Naive B cell (primary cell): Measurements from ENCODE around the gene AKAP13. TPM values are rescaled to one million over a fixed set of nuclear protein-coding genes. Genes with fewer than 3 reads are reported as not detected.

Experiments
- ATAC-seq, 2 donors: fragments of 150-1000 bp; cut with Tn5 transposase; 2 replicates each; pipeline ENCODE4 v1.10.0; 2021; ENCODE audit warnings: low read depth in 2 of 2, mild to moderate bottlenecking in 2 of 2, moderate library complexity in 2 of 2
- DNase-seq: peaks from one replicate; pipeline ENCODE4 v3.0.0; 2022
- H3K27ac Mint-ChIP-seq, 6 donors: one replicate each; pipeline ENCODE4 v1.8.0; 2020 to 2022; ENCODE audit warnings: mild to moderate bottlenecking in 6 of 6, mixed read lengths in 6 of 6, moderate library complexity in 5 of 6, inconsistent platforms in 2 of 6
- H3K27me3 Mint-ChIP-seq, 3 donors: one replicate each; pipeline ENCODE4 v1.8.0; 2021 to 2022; ENCODE audit warnings: mixed read lengths in 3 of 3, mild to moderate bottlenecking in 1 of 3
- H3K36me3 Mint-ChIP-seq, 2 donors: one replicate each; pipeline ENCODE4 v1.8.0; 2020 to 2022; ENCODE audit warnings: mixed read lengths in 2 of 2, inconsistent platforms in 1 of 2, mild to moderate bottlenecking in 1 of 2
- H3K4me1 Mint-ChIP-seq, 3 donors: one replicate each; pipeline ENCODE4 v1.8.0; 2020 to 2022; ENCODE audit warnings: mixed read lengths in 3 of 3, inconsistent platforms in 1 of 3, mild to moderate bottlenecking in 1 of 3, moderate library complexity in 1 of 3
- H3K4me3 Mint-ChIP-seq, 8 donors: one replicate each; pipeline ENCODE4 v1.8.0; 2020 to 2022; ENCODE audit warnings: mild to moderate bottlenecking in 8 of 8, mixed read lengths in 8 of 8, moderate library complexity in 8 of 8, inconsistent platforms in 2 of 8
- H3K9me3 Mint-ChIP-seq, 7 donors: one replicate each; pipeline ENCODE4 v1.8.0; 2020 to 2022; ENCODE audit warnings: mixed read lengths in 7 of 7, mild to moderate bottlenecking in 5 of 7, inconsistent platforms in 2 of 7, moderate library complexity in 1 of 7
- polyA plus RNA-seq, 6 donors: library from polyadenylated mRNA; unstranded; fragments of 300-500 nt; fragmentation: Illumina TruSeq; gene quantifications; one replicate each; pipeline ENCODE4 v1.2.3, GENCODE V29; 2021; ENCODE audit warnings: low read depth in 6 of 6

AKAP13 gene
- polyA plus RNA-seq, 6 donors from 2014 or later, result 63.4 to 185 (median 122) TPM

DNA sequence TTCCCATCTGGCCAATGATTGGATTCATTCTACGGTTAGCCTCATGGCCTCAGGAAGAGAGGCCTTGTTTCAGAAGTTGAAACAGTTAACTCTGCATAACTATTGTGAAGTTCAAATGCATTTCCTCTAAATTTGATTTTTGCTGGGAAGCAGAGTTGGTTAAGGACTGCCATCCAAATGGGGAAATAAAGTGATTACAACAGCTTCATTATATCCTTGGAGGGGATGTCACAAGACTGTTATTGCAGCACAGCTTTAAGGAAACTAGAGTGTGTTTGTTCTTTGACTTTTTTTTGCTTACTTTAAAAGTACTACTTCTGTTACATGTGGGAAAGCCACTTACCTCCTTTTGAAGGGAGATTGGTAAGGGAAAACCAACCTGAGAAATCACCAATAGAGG, 164.8 kb downstream of the AKAP13 start:
- Mint-ChIP-seq H3K4me3 (no peak overlapping the region), H3K27me3 (no peaks in the 10 kb centered on the region), H3K4me1 (peaks cover 51 to 61% (median 61%) of the 10 kb centered on the region in 3 donors), H3K36me3 (peaks cover 6 to 28% of the 10 kb centered on the region in 2 donors), H3K9me3 (no peaks in the 10 kb centered on the region), H3K27ac (peak overlapping the region in 3 of 6 donors; percentile 12 to 66 (median 38))
- DNase-seq, result no peak
- no peak for ATAC-seq

DNA sequence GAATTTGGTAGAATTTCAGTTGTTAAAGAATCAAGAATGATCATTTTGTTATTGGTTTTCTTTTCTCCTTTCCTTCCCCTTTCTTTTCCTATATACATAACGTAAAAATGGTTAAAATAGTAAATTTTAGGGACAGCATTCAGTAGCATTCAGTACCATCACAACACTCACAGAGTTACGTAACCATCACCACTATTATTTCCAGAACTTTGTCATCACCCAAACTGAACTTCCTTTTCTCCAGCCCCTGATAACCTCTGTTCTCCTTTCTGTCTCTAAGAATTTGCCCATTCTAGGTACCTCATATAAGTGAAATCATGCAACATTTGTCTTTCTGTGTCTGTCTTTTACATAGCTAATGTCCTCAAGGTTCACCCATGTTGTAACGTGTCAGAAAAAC, 165.3 kb downstream of the AKAP13 start:
- H3K27ac Mint-ChIP-seq, result peak overlapping the region in 5 of 6 donors; percentile 12 to 81 (median 31)
- H3K27me3 Mint-ChIP-seq, result no peaks in the 10 kb centered on the region
- no peak for DNase-seq
- H3K4me3 Mint-ChIP-seq, result no peak overlapping the region
- no peaks in the 10 kb centered on the region for H3K9me3 Mint-ChIP-seq
- peaks cover 45 to 56% (median 56%) of the 10 kb centered on the region in 3 donors for H3K4me1 Mint-ChIP-seq
- no peak for ATAC-seq
- peaks cover 6 to 28% of the 10 kb centered on the region in 2 donors for H3K36me3 Mint-ChIP-seq

DNA sequence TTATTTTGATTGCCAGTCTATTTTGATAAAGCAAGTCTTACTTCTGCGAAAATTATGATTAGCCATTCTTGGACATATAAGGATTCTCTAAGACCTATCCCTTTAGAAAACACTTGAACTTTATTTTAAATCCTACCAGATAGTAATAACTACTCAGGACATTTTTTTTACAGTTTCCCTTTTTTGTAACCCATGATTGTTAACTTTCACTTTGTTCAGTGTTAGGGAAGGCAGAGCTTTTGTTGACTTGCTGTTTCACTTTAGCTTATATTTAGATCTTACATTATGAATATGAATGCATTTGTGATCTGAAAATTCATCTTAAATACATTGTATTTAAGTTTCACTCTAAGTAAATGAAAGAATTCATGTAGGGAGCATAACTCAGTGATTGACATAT, 167.0 kb downstream of the AKAP13 start:
- ATAC-seq (no peak), DNase-seq (no peak)
- Mint-ChIP-seq H3K4me3 (no peak overlapping the region), H3K27ac (peak overlapping the region in 5 of 6 donors; percentile 24 to 86 (median 46)), H3K36me3 (peaks cover 6 to 28% of the 10 kb centered on the region in 2 donors), H3K9me3 (no peaks in the 10 kb centered on the region), H3K4me1 (peaks cover 29 to 39% (median 39%) of the 10 kb centered on the region in 3 donors), H3K27me3 (no peaks in the 10 kb centered on the region)

DNA sequence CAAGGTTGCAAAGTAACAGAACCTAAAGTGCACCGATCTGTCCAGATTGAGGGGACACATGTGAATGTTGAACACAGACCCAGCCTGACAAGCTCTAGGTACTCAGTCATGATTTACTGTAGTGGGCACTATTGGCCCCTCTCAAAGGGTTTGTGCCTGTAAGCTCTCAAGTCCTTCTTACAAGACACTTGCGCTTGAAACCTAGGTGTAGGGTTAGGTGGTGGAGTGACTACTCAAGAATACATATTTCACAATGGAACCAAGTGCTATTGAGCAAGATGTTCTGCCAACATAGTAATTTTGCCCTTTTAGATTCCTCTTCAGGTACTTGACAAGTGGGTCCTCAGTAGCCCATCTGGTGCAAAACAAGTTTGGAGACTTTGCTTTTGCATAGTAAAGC, 169.9 kb downstream of the AKAP13 start:
- Mint-ChIP-seq H3K4me3 (no peak overlapping the region), H3K27me3 (no peaks in the 10 kb centered on the region), H3K9me3 (no peaks in the 10 kb centered on the region), H3K4me1 (peaks cover 18 to 31% (median 27%) of the 10 kb centered on the region in 3 donors), H3K27ac (no peak overlapping the region), H3K36me3 (peaks cover 6 to 11% of the 10 kb centered on the region in 2 donors)
- DNase-seq (no peak), ATAC-seq (no peak)

DNA sequence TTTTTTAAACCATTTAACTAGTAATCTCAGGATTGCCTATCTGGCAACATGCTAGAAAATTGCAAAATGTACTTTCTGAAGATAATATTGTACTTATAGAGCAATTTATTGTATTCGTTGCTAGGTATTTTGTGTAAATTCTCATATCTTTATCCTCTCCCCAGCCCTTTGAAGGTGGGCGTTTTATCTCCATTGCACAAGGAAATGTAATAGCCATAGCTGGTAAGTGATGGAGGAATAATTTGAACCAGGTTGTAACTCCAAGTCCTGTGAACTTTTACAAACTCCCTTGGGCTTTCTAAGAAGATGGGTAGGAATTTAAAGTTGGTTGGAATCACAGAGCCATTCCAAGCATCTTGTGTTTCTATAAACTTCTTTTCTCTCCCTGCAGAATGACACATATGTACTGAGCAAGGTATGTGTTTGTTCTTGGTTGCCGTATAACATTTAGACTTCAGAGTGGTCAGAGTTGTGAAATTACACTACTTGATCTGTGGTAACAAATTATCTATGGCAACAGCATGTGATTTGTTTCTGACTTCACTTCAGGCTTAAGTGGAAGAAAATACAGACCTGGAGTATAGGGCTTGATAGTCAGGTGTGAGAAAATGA, 170.9 kb downstream of the AKAP13 start:
- H3K27ac Mint-ChIP-seq, result no peak overlapping the region
- no peaks in the 10 kb centered on the region for H3K9me3 Mint-ChIP-seq
- H3K27me3 Mint-ChIP-seq, result no peaks in the 10 kb centered on the region
- peaks cover 4% of the 10 kb centered on the region in 2 donors for H3K36me3 Mint-ChIP-seq
- peaks cover 21 to 39% (median 29%) of the 10 kb centered on the region in 3 donors for H3K4me1 Mint-ChIP-seq
- DNase-seq (no peak), ATAC-seq (no peak)
- no peak overlapping the region for H3K4me3 Mint-ChIP-seq

DNA sequence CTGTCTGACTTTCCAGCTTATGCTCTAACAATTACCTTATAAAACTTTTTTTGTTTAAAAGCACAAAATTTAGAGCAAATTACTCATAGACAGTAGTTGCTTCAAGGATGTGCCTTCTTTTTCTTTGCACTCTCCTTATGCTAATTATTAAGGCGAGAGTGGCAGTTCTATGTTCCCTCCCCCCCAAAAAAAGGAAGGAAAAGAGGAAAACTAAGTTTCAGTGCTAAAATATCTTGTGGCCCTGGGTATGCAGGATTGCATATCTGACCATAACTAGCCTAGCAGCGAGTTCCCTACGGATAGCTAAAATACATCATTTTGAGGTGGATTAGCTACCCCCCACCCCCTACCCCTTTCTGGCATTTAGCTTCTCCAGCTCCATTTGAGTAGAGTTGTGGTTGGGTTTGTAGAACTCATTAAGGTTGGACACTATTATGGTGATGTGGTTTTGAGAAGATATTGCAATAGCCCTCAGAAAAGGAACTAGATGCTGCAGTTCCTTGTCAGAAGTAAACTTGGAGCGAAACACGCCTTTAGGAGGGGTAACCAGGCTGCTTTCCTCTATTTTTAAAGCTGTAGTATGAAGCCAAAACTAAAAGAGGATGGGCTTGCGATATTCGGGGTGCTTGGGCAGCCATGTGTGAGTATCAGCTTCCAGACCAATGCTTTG, 174.6 kb downstream of the AKAP13 start:
- Mint-ChIP-seq H3K4me1 (peaks cover 15 to 26% (median 19%) of the 10 kb centered on the region in 3 donors), H3K27me3 (no peaks in the 10 kb centered on the region), H3K36me3 (peaks cover 0 to 12% of the 10 kb centered on the region in 2 donors), H3K9me3 (no peaks in the 10 kb centered on the region), H3K27ac (peak overlapping the region in 5 of 6 donors; percentile 18 to 77 (median 34)), H3K4me3 (peak overlapping the region in 6 of 8 donors; percentile 15 to 50 (median 26))
- DNase-seq (no peak), ATAC-seq (peak; percentile 69 to 75)

DNA sequence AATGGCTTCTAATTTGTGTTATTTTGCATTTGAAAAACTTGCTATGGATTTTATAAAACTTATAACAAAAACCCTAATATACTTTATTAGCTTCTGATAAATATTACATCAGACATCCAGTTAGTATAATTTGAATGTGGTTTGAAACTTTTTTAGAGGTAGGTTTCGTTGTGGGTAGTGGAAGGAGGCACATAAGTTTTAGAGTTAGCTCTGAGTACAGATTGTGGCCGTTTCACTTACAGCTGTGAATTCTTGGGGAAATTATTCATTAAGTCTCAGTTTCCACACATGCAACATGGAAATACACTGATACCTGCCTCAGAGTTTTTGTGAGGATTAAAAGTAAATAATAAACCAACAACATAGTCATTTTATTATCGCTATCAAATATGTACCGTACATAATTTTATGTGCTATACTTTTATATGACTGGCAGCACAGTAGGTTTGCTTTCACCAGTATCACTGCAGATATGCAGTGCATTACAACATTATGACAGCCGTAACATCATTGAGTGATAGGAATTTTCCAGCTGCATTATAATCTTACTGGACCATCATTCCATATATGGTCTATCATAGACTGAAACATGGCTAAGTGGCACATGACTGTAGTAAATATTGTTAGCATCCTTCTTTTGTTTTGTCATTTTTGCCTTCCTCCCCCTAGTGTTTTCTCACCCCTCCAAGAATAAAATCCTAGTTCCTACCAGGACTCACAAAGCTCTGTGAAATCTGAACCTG, 175.6 kb downstream of the AKAP13 start:
- ATAC-seq (no peak), DNase-seq (no peak)
- no peaks in the 10 kb centered on the region for H3K9me3 Mint-ChIP-seq
- H3K27ac Mint-ChIP-seq, result peak overlapping the region in 3 of 6 donors; percentile 6 to 83 (median 34)
- H3K27me3 Mint-ChIP-seq, result no peaks in the 10 kb centered on the region
- H3K36me3 Mint-ChIP-seq, result peaks cover 0 to 12% of the 10 kb centered on the region in 2 donors
- peak overlapping the region in 1 of 8 donors; percentile 48 for H3K4me3 Mint-ChIP-seq
- H3K4me1 Mint-ChIP-seq, result peaks cover 15 to 26% (median 19%) of the 10 kb centered on the region in 3 donors

DNA sequence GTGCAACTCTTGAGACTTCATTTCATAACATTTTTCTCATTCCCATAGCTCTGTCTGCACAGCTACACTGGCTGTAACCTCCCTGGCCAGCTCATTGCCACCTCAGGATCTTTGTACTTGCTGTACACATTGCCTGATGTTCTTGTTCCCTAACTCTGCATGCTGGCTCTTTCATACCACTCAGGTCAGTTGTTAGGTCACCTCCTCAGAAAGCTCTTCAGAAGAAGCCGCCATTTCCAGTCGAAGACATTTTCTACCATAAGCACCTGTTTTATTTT, 176.2 kb downstream of the AKAP13 start:
- Mint-ChIP-seq H3K27me3 (no peaks in the 10 kb centered on the region), H3K4me3 (peak overlapping the region in 1 of 8 donors; percentile 69), H3K36me3 (peaks cover 0 to 12% of the 10 kb centered on the region in 2 donors), H3K9me3 (no peaks in the 10 kb centered on the region), H3K27ac (peak overlapping the region in 2 of 6 donors; percentile 6 to 83), H3K4me1 (peaks cover 15 to 26% (median 19%) of the 10 kb centered on the region in 3 donors)
- ATAC-seq (no peak), DNase-seq (no peak)

DNA sequence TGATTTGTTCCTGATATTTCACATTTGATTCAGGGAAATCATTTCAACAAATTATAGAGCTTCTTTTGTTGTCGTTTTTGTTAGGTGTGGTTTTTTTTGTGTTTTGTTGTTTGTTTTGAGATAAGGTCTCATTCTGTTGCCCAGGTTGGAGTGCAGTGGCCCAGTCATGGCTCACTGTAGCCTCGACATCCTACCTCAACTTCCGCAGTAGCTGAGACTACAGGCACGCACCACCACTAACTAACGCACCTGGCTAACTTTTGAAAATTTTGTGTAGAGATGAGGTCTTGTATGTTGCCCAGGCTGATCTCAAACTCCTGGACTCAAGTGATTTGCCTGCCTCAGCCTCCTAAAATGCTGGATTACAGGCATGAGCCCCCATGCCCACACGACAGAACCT, 177.0 kb downstream of the AKAP13 start:
- Mint-ChIP-seq H3K4me1 (peaks cover 15 to 26% (median 19%) of the 10 kb centered on the region in 3 donors), H3K27ac (peak overlapping the region in 3 of 6 donors; percentile 25 to 79 (median 49)), H3K27me3 (no peaks in the 10 kb centered on the region), H3K9me3 (no peaks in the 10 kb centered on the region), H3K4me3 (no peak overlapping the region), H3K36me3 (peaks cover 0 to 12% of the 10 kb centered on the region in 2 donors)
- ATAC-seq, result no peak
- no peak for DNase-seq

DNA sequence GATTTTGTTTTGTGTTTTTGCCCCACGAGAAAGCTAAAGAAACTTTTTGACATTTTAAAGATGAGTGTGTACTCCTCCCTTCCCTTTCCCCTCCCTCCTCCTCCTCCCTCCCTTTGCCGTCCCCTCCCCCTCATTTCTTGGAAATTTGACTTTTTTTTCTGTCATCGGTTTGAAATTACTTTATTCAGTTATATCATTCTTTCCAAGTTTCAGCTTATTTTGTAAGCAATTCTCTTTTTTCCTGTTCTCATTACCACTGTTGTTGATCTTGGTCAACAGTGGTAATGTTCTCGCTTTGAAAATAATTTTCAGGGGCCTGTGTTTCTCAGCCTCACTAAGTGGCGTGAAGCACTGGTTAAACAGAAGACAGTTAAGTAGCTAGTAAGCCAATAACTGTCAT, 178.4 kb downstream of the AKAP13 start:
- Mint-ChIP-seq H3K27ac (peak overlapping the region in 2 of 6 donors; percentile 24 to 51), H3K4me1 (peaks cover 19 to 32% (median 19%) of the 10 kb centered on the region in 3 donors), H3K36me3 (peaks cover 0 to 12% of the 10 kb centered on the region in 2 donors), H3K4me3 (no peak overlapping the region), H3K9me3 (no peaks in the 10 kb centered on the region), H3K27me3 (no peaks in the 10 kb centered on the region)
- ATAC-seq, result no peak
- DNase-seq, result no peak

DNA sequence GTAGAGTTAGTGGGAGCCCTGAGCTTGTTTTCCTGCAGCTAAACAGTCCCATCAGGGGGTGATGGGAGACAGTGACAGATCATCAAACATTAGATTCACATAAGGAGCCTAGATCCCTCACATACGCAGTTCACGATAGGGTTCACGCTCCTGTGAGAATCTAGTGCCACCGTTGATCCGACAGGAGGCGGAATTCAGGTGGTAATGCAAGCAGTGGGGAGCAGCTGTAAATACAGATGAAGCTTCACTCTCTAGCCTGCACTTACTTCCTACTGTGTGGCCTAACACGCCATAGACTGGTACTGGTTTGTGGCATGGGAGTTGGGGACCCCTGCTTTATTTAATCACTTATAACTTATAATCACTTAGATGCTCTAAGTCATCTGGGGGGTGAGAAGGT, 179.1 kb downstream of the AKAP13 start:
- no peaks in the 10 kb centered on the region for H3K9me3 Mint-ChIP-seq
- H3K27me3 Mint-ChIP-seq, result no peaks in the 10 kb centered on the region
- DNase-seq, result no peak
- peak overlapping the region in 2 of 6 donors; percentile 47 to 69 for H3K27ac Mint-ChIP-seq
- no peak overlapping the region for H3K4me3 Mint-ChIP-seq
- peaks cover 0 to 12% of the 10 kb centered on the region in 2 donors for H3K36me3 Mint-ChIP-seq
- peaks cover 19 to 26% (median 21%) of the 10 kb centered on the region in 3 donors for H3K4me1 Mint-ChIP-seq
- ATAC-seq, result no peak

DNA sequence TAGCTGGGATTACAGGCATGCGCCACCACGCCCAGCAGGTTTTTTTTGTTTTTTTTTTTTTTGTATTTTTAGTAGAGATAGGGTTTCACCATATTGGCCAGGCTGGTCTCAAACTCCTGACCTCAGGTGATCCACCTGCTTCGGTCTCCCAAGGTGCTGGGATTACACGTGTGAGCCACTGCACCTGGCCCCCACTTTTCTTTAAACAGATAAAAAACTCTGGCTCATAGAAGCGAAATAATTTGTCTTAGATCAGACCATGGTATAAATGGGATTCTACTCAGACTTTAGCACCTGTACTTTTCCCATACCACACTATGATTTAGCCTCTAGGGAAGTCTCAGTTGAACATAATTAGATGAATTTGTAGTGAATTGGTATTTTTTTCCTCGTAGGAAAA, 182.4 kb downstream of the AKAP13 start:
- DNase-seq, result no peak
- H3K27ac Mint-ChIP-seq, result no peak overlapping the region
- no peak for ATAC-seq
- no peak overlapping the region for H3K4me3 Mint-ChIP-seq
- H3K9me3 Mint-ChIP-seq, result no peaks in the 10 kb centered on the region
- H3K4me1 Mint-ChIP-seq, result peaks cover 10 to 14% (median 13%) of the 10 kb centered on the region in 3 donors
- no peaks in the 10 kb centered on the region for H3K27me3 Mint-ChIP-seq
- peaks cover 0 to 7% of the 10 kb centered on the region in 2 donors for H3K36me3 Mint-ChIP-seq

DNA sequence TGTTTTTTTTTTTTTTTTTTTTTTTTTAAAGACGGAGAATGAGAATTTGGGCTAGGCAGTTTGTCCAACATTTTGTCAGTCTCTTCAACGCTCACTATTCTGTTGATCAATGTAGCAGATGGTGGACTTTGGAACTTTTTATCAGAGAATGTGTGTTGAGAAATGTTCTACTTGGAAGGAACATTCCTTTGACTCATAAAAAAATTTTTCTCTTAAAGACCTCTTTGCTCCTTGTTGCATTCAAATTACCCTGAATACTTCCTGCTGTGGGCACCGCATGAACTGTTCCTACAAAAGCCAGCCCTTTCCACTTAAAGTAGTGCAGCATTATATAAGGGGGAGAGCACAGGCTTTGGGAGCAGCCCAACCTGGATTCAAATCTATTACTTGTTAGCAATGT, 182.9 kb downstream of the AKAP13 start:
- Mint-ChIP-seq H3K4me1 (peaks cover 13 to 18% (median 17%) of the 10 kb centered on the region in 3 donors), H3K4me3 (no peak overlapping the region), H3K27ac (peak overlapping the region in 2 of 6 donors; percentile 4 to 83), H3K9me3 (no peaks in the 10 kb centered on the region), H3K36me3 (peaks cover 0 to 2% of the 10 kb centered on the region in 2 donors), H3K27me3 (no peaks in the 10 kb centered on the region)
- ATAC-seq, result no peak
- no peak for DNase-seq
